H1 (cell line): ENCODE results near the gene RPL41. TPM values are rescaled to one million over a fixed set of nuclear protein-coding genes. Genes with fewer than 3 reads are reported as not detected.

Experiments
- CTCF ChIA-PET: fragments of 300-600 bp; sonication (Branson Sonifier 250); formaldehyde crosslinking; loops from one replicate; lab custom pipeline; 2021; ENCODE audit not compliant: partially characterized antibody; lab: Charles Lee
- POLR2A ChIA-PET: fragments of 300-600 bp; sonication (Branson Sonifier 250); formaldehyde crosslinking; loops from one replicate; lab custom pipeline; 2021; ENCODE audit warnings: inconsistent platforms; ENCODE audit not compliant: partially characterized antibody; lab: Charles Lee
- DNase-seq, 2 experiments: peaks; one replicate each; pipeline versions ENCODE4 v3.0.0 to v3.0.0-alpha.2; 2010 to 2022; ENCODE audit warnings: low spot score in 2 of 2, low read depth in 1 of 2, mixed read lengths in 1 of 2
- FAIRE-seq: peaks from 2 replicates; lab custom pipeline; 2011; peaks lifted over from hg19 to GRCh38; lab: Jason Lieb, UNC
- H2AFZ ChIP-seq: 2 replicates; pipeline ENCODE4 v1.8.1; 2012; ENCODE audit warnings: low read length, inconsistent platforms
- H2AK5ac ChIP-seq: 2 replicates; pipeline ENCODE4 v1.6.1; 2013; ENCODE audit warnings: low read depth, low read length
- H2BK120ac ChIP-seq: replicated peaks from 2 replicates; pipeline ENCODE3; 2013; ENCODE audit warnings: low read depth, low read length, inconsistent platforms
- H2BK12ac ChIP-seq: 2 replicates; pipeline ENCODE4 v1.6.1; 2013; ENCODE audit warnings: low read depth, low read length
- H2BK15ac ChIP-seq: 2 replicates; pipeline ENCODE4 v1.6.1; 2013; ENCODE audit warnings: low read length
- H2BK20ac ChIP-seq: 2 replicates; pipeline ENCODE4 v1.6.1; 2013; ENCODE audit warnings: low read length
- H2BK5ac ChIP-seq: 2 replicates; pipeline ENCODE4 v1.6.1; 2013; ENCODE audit warnings: low read depth, low read length
- H3K14ac ChIP-seq: 2 replicates; pipeline ENCODE4 v1.6.1; 2013; ENCODE audit warnings: inconsistent platforms; ENCODE audit not compliant: insufficient read length
- H3K18ac ChIP-seq: 2 replicates; pipeline ENCODE4 v1.6.1; 2013; ENCODE audit warnings: low read length; ENCODE audit errors: extremely low read depth
- H3K23ac ChIP-seq: 2 replicates; pipeline ENCODE4 v1.6.1; 2013; ENCODE audit warnings: inconsistent platforms; ENCODE audit not compliant: insufficient read length
- H3K23me2 ChIP-seq: 2 replicates; pipeline ENCODE4 v1.6.1; 2013; ENCODE audit warnings: low read depth, low read length
- H3K27ac ChIP-seq: 2 replicates; pipeline ENCODE4 v1.6.1; 2011; ENCODE audit warnings: low read depth, low read length, inconsistent platforms
- H3K27me3 ChIP-seq, 4 experiments: replicated peaks in 1 of 4; 1 replicate in 1 of 4; 2 replicates in 3 of 4; pipeline versions ENCODE4 v1.6.1 to v1.8.1; 2011 to 2013; ENCODE audit warnings: low read length in 3 of 4, mild to moderate bottlenecking in 3 of 4, inconsistent platforms in 2 of 4, mixed read lengths in 2 of 4, moderate library complexity in 1 of 4; ENCODE audit not compliant: control insufficient read depth in 3 of 4, insufficient read depth in 3 of 4; ENCODE audit errors: extremely low read depth in 1 of 4
- H3K36me3 ChIP-seq, 4 experiments: 2 replicates each; pipeline versions ENCODE4 v1.6.1 to v1.8.1; 2011 to 2013; ENCODE audit warnings: mild to moderate bottlenecking in 4 of 4, low read length in 3 of 4, moderate library complexity in 2 of 4, control low read depth in 1 of 4, inconsistent platforms in 1 of 4; ENCODE audit not compliant: insufficient read depth in 4 of 4, control insufficient read depth in 2 of 4
- H3K4ac ChIP-seq: replicated peaks from 2 replicates; pipeline ENCODE3; 2013; ENCODE audit warnings: low read length, low read depth, mixed read lengths, inconsistent platforms; ENCODE audit not compliant: insufficient read length
- H3K4me1 ChIP-seq, 4 experiments: replicated peaks in 1 of 4; 1 replicate in 1 of 4; 2 replicates in 3 of 4; pipeline versions ENCODE4 v1.6.1 to v1.8.1; 2011 to 2013; ENCODE audit warnings: low read length in 3 of 4, inconsistent platforms in 2 of 4, mixed read lengths in 1 of 4; ENCODE audit not compliant: insufficient read depth in 4 of 4, control insufficient read depth in 3 of 4
- H3K4me2 ChIP-seq, 2 experiments: 2 replicates each; pipeline versions ENCODE4 v1.6.1 to v1.8.1; 2011 to 2013; ENCODE audit warnings: low read depth in 2 of 2, low read length in 2 of 2, control low read depth in 1 of 2, inconsistent platforms in 1 of 2, mild to moderate bottlenecking in 1 of 2; ENCODE audit not compliant: insufficient read depth in 1 of 2
- H3K4me3 ChIP-seq, 4 experiments: fragments of 200-600, 300-600 bp in 1 of 4; sonication (generic), shearing (Covaris generic), sonication (Bioruptor Twin) in 1 of 4; 2 replicates each; pipeline versions ENCODE4 v1.5.1 to v1.8.1; 2011 to 2016; ENCODE audit warnings: low read length in 4 of 4, low read depth in 3 of 4, control low read depth in 2 of 4, inconsistent platforms in 2 of 4, mild to moderate bottlenecking in 2 of 4, mixed read lengths in 1 of 4, moderate library complexity in 1 of 4; ENCODE audit not compliant: insufficient read depth in 2 of 4; ENCODE audit errors: extremely low read depth in 1 of 4
- H3K56ac ChIP-seq: replicated peaks from 2 replicates; pipeline ENCODE3; 2013; ENCODE audit warnings: low read depth, mild to moderate bottlenecking, mixed read lengths, low read length, inconsistent platforms; ENCODE audit not compliant: insufficient read length
- H3K79me1 ChIP-seq: 2 replicates; pipeline ENCODE4 v1.6.1; 2013; ENCODE audit warnings: low read depth, low read length, control low read depth
- H3K79me2 ChIP-seq, 2 experiments: 2 replicates each; pipeline versions ENCODE4 v1.6.1 to v1.8.1; 2012 to 2013; ENCODE audit warnings: low read length in 2 of 2, mild to moderate bottlenecking in 2 of 2, inconsistent platforms in 1 of 2; ENCODE audit not compliant: insufficient read depth in 2 of 2, control insufficient read depth in 1 of 2
- H3K9ac ChIP-seq, 4 experiments: replicated peaks in 1 of 4; 1 replicate in 1 of 4; 2 replicates in 3 of 4; pipeline versions ENCODE4 v1.6.1 to v1.8.1; 2011 to 2013; ENCODE audit warnings: low read depth in 3 of 4, low read length in 3 of 4, control low read depth in 2 of 4, mild to moderate bottlenecking in 2 of 4, moderate library complexity in 2 of 4, inconsistent platforms in 1 of 4; ENCODE audit errors: extremely low read depth in 1 of 4
- H3K9me3 ChIP-seq, 2 experiments: 2 replicates each; pipeline versions ENCODE4 v1.6.1 to v1.8.1; 2012 to 2013; ENCODE audit warnings: mild to moderate bottlenecking in 2 of 2, moderate library complexity in 2 of 2, control low read depth in 1 of 2, inconsistent platforms in 1 of 2, low read depth in 1 of 2, low read length in 1 of 2, mixed read lengths in 1 of 2; ENCODE audit not compliant: insufficient read depth in 2 of 2
- H4K20me1 ChIP-seq, 2 experiments: replicated peaks in 1 of 2; 2 replicates each; pipeline versions ENCODE3 to v1.8.1; 2011 to 2013; ENCODE audit warnings: inconsistent platforms in 2 of 2, low read length in 2 of 2, mild to moderate bottlenecking in 1 of 2; ENCODE audit not compliant: insufficient read depth in 2 of 2, control insufficient read depth in 1 of 2
- H4K5ac ChIP-seq: 2 replicates; pipeline ENCODE4 v1.6.1; 2013; ENCODE audit warnings: low read length, low read depth, mixed read lengths, inconsistent platforms; ENCODE audit not compliant: insufficient read length
- H4K8ac ChIP-seq: 2 replicates; pipeline ENCODE4 v1.8.0; 2013; ENCODE audit warnings: mild to moderate bottlenecking, moderate library complexity, low read length, inconsistent platforms; ENCODE audit not compliant: insufficient read depth; ENCODE audit errors: extremely low read depth
- H4K91ac ChIP-seq: replicated peaks from 2 replicates; pipeline ENCODE3; 2013; ENCODE audit warnings: low read length, mixed read lengths, inconsistent platforms; ENCODE audit not compliant: insufficient read length
- ASH2L ChIP-seq: fragments of 200-600, 300-600 bp; sonication (generic); IDR thresholded peaks from one replicate; pipeline ENCODE4 v1.7.1; 2017; ENCODE audit warnings: low read length
- BCL11A ChIP-seq, 2 experiments: IDR thresholded peaks; one replicate each; pipeline ENCODE4 v1.6.1; 2011; ENCODE audit warnings: low read depth in 2 of 2, low read length in 2 of 2, mild to moderate bottlenecking in 2 of 2
- CHD1 ChIP-seq: IDR thresholded peaks from 2 replicates; pipeline ENCODE4 v1.6.1; 2012; ENCODE audit warnings: low read depth, low read length, improper control_type of control experiment
- NRF1 ChIP-seq: IDR thresholded peaks from 2 replicates; pipeline ENCODE4 v1.6.1; 2011; ENCODE audit warnings: mild to moderate bottlenecking, low read depth, low read length, improper control_type of control experiment
- RBBP5 ChIP-seq: IDR thresholded peaks from 2 replicates; pipeline ENCODE4 v1.7.1; 2012; ENCODE audit warnings: low read depth, mild to moderate bottlenecking, inconsistent platforms, low read length, moderate library complexity, borderline replicate concordance
- SIN3A ChIP-seq, 2 experiments: IDR thresholded peaks in 1 of 2; conservative IDR thresholded peaks in 1 of 2; 2 replicates each; pipeline ENCODE4 v1.6.1; 2011 to 2012; ENCODE audit warnings: low read length in 2 of 2, improper control_type of control experiment in 1 of 2, low read depth in 1 of 2, mild to moderate bottlenecking in 1 of 2
- TCF12 ChIP-seq: IDR thresholded peaks from 2 replicates; pipeline ENCODE4 v1.6.1; 2011; ENCODE audit warnings: low read depth, mild to moderate bottlenecking, low read length
- USF2 ChIP-seq: IDR thresholded peaks from 2 replicates; pipeline ENCODE4 v1.6.1; 2011; ENCODE audit warnings: low read length, improper control_type of control experiment
- WGBS, 2 experiments: shearing (Covaris generic) in 1 of 2; methylation state at CpG; one replicate each; pipeline versions ENCODE4 v1.1.6 to v1.1.7; 2013 to 2015; ENCODE audit warnings: low lambda C conversion rate in 2 of 2, mixed read lengths in 2 of 2, inconsistent platforms in 1 of 2, low coverage in 1 of 2, missing lambda C conversion rate in 1 of 2; ENCODE audit not compliant: insufficient replicate concordance in 2 of 2, insufficient coverage in 1 of 2, insufficient read length in 1 of 2; ENCODE audit errors: extremely low coverage in 1 of 2, missing lambda C conversion rate in 1 of 2; 5-methylcytosine and 5-hydroxymethylcytosine counted together
- polyA plus RNA-seq, 7 experiments: library from polyadenylated mRNA; depleted of rRNA in 3 of 7; stranded (reverse) in 5 of 7; unstranded in 2 of 7; fragments of >200 nt in 5 of 7; fragments of 200-250 nt in 2 of 7; gene quantifications; 1 replicate in 5 of 7; 2 replicates in 1 of 7; 4 replicates in 1 of 7; pipeline versions ENCODE4 v1.2.1 to v1.2.3, GENCODE V29; 2011 to 2013; ENCODE audit warnings: missing spikeins in 2 of 7, mixed read lengths in 2 of 7
- total RNA-seq: library from RNA; stranded (reverse); fragmentation: NEBNext Ultra II Directional; extraction: Animal tissue kit (Norgen Biotek cat#: 25700); gene quantifications from 2 replicates; pipeline ENCODE4 v1.2.1, GENCODE V29; 2021

Gene RPL41
- total and polyA plus RNA-seq, 2 of the 8 experiments (the other 6 are each of a cell fraction or from before 2014, with no cell fraction given), result 4,440 to 16,488 TPM

DNA sequence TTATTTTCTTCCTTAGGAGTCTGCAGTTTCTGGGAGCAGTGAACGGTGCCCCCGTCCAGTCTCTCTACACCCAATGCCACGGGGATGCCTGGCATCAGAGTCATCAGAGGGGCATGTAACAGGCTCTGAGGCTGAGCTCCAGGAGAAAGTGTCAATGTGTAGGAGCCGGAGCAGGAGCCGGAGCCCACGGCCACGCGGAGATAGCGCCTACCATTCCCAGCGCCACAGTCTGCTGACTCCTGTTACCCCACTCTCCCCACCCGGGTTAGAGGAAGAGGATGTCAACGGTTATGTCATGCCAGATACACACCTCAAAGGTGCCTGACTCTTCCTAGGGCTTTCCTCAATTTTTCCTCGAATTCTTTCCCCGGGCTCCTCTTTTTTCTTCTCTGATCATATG is 15.4 kb upstream of the RPL41 start:
- Histone ChIP-seq H3K27me3 (no peaks in the 10 kb centered on the region), H3K36me3 (peaks cover 19 to 55% (median 48%) of the 10 kb centered on the region in 4 experiments), H3K79me1 (0 out of 2 replicates have a peak, but pooled peaks cover 2% of the 10 kb centered on the region), H2BK5ac (no peak overlapping the region), H3K4me3 (no peak overlapping the region), H4K91ac (no peak overlapping the region), H3K56ac (no peak overlapping the region), H3K23ac (no peak overlapping the region), H4K8ac (no peak overlapping the region), H3K14ac (no peak overlapping the region), H3K4me1 (peaks cover 0 to 8% (median under 1%) of the 10 kb centered on the region in 4 experiments; a peak in 4 of 7 replicates), H2BK12ac (no peak overlapping the region), H3K18ac (no peak overlapping the region), H3K9me3 (no peaks in the 10 kb centered on the region), H4K5ac (no peak overlapping the region), H3K9ac (no peak overlapping the region), H3K4ac (no peak overlapping the region), H2BK120ac (no peak overlapping the region), H2BK15ac (no peak overlapping the region), H2AFZ (no peak overlapping the region), H2BK20ac (no peak overlapping the region), H3K4me2 (no peak overlapping the region), H3K23me2 (peaks cover 8% of the 10 kb centered on the region), H3K27ac (no peak overlapping the region), H2AK5ac (no peak overlapping the region), H4K20me1 (peaks cover 3 to 4% of the 10 kb centered on the region in 2 experiments), H3K79me2 (peaks cover 15 to 16% of the 10 kb centered on the region in 2 experiments)
- TF ChIP-seq TCF12 (no peak), SIN3A (conservative IDR thresholded peaks at IDR 0.05 in 1 of 2, IDR thresholded peaks at IDR 0.05 in 1 of 2; ENCODE audit: low read depth in 1 of 2, low read length in 2 of 2) (no peak), CHD1 (no peak), RBBP5 (no peak), NRF1 (no peak), ASH2L (no peak), USF2 (no peak), BCL11A (IDR thresholded peaks at IDR 0.05; ENCODE audit: low read depth in 2 of 2, low read length in 2 of 2) (no peak)
- FAIRE-seq, result no peak
- no peak for DNase-seq
- WGBS, 2 experiments, result 89 to 100% methylated on average over 1 to 14 of the region's 14 CpGs
- ChIA-PET CTCF (interaction anchor here (4.4 kb wide), 1 partner anchor 16 kb away, joined by 23 read pairs; no protein-coding TSS in a partner anchor), POLR2A (interaction anchor here (0.6 to 11.1 kb wide), 7 partner anchors 9 to 87 kb away, joined by 3 to 267 read pairs (median 3); partner anchors contain the start of genes ERBB3, RPL41 and ZC3H10)
